Activated T-cell treated with anti-CD3 and anti-CD28 coated beads, Interleukin-2, amount 50 U/mL, for 4 hours (primary cell): ENCODE data around the gene SDK2. TPM values are rescaled to one million over a fixed set of nuclear protein-coding genes. Genes with fewer than 3 reads are reported as not detected.

Source experiments
- ATAC-seq, 2 donors: fragments of 200-7000 bp; cut with Tn5 transposase; one replicate each; pipeline ENCODE4 v1.10.0; 2021
- DNase-seq: peaks from one replicate; pipeline ENCODE4 v3.0.0-alpha.2; 2020
- H3K27me3 Mint-ChIP-seq: one replicate; pipeline ENCODE4 v1.8.0; 2021; ENCODE audit warnings: low read depth, mixed read lengths
- H3K36me3 Mint-ChIP-seq: one replicate; pipeline ENCODE4 v1.8.0; 2022; ENCODE audit warnings: mixed read lengths; ENCODE audit not compliant: insufficient read depth
- H3K4me1 Mint-ChIP-seq: one replicate; pipeline ENCODE4 v1.8.0; 2021; ENCODE audit warnings: low read depth, mixed read lengths
- H3K4me3 Mint-ChIP-seq: one replicate; pipeline ENCODE4 v1.8.0; 2021; ENCODE audit warnings: mild to moderate bottlenecking, moderate library complexity, mixed read lengths
- H3K9me3 Mint-ChIP-seq: one replicate; pipeline ENCODE4 v1.8.0; 2021; ENCODE audit warnings: mixed read lengths
- total RNA-seq, 3 donors: library from RNA; stranded (reverse); gene quantifications; one replicate each; pipeline ENCODE4 v1.2.1, GENCODE V29; 2021

The SDK2 gene
- total RNA-seq, 3 donors from 2014 or later: 0.08 to 0.20 (median 0.08) TPM

- Mint-ChIP-seq H3K36me3 (peaks cover 1% of the 10 kb centered on the region), H3K4me1 (no peaks in the 10 kb centered on the region), H3K27me3 (no peaks in the 10 kb centered on the region), H3K4me3 (no peak overlapping the region), H3K9me3 (no peaks in the 10 kb centered on the region)
- no peak for DNase-seq
- ATAC-seq: no peak
These were observed 228.5 kb downstream of the SDK2 start for GRCh38 chr17:73415782-73416181.

DNA sequence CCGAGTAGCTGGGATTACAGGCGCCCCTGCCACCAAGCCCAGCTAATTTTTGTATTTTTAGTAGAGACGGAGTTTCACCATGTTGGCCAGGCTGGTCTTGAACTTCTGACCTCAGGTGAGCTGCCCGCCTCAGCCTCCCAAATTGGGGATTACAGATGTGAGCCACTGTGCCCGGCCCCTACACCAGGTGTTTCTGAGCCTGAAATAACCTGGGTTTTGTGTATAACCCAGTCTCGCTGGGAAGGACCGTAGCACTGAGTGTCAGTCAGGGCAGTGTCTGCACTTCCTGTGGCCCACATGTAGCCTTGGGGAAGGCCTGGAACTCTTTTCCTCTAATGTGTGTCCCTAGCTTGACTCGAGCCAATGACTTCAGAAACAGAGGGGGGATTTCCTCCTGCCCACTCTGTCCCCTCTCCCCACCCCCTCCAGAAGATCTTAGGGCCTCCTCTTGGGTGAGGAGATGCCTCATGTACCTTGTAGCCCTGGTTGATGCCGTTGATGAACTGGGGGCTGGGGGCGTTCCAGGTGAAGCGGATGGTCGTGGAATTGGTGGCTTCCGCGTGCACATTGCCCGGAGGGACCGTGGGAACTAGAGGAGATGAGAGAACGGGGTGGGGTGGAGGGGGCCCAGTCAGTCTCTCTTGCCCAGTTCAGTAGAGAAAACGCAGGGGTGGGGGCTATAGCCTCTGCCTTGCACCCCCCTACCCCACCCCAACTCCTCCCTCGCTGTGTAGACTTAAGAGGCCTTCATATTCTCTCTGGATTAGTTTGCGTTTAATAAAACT is 229.9 kb downstream of the SDK2 start:
- Mint-ChIP-seq H3K36me3 (peaks cover 1% of the 10 kb centered on the region), H3K9me3 (no peaks in the 10 kb centered on the region), H3K27me3 (no peaks in the 10 kb centered on the region), H3K4me1 (no peaks in the 10 kb centered on the region), H3K4me3 (no peak overlapping the region)
- ATAC-seq: no peak
- no peak for DNase-seq

DNA sequence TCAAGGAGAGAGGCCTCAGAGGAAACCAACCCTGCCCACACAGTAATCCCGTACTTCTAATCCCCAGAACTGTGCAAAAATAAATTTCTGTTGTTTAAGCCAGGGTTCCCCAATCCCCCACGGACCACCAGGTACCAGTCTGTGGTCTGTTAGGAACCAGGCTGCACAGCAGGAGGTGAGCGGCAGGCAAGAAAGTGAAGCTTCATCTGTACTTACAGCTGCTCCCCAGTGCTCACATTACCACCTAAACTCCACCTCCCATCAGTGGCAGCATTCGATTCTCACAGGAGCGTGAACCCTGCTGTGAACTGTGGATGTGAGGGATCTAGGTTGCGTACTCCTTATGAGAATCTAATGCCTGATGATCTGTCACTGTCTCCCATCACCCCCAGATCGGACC is 231.3 kb downstream of the SDK2 start:
- Mint-ChIP-seq H3K4me1 (no peaks in the 10 kb centered on the region), H3K9me3 (no peaks in the 10 kb centered on the region), H3K27me3 (no peaks in the 10 kb centered on the region), H3K36me3 (no peaks in the 10 kb centered on the region), H3K4me3 (no peak overlapping the region)
- DNase-seq (no peak), ATAC-seq (no peak)

DNA sequence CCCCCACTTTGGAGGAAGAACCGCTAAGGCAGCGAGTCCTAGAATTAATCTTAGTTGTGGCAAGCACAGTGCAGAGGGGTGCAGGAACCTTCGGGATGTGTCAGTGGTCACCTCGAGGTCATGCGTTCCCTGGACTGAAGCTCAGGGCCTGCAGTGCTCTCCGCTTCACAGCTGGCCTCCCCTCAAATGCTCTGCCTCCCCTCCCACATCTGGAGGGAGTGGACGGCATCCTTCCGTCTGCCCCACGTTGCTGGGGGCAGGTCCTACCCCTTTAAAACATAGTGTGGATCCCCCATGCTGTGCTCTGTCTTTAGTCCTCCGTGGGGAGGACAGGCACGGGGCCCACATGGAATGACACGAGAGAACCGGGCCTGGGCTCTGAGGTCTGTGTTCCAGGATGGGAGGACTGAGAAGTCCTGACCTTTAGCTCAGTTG is 232.9 kb downstream of the SDK2 start:
- no peaks in the 10 kb centered on the region for H3K4me1 Mint-ChIP-seq
- no peaks in the 10 kb centered on the region for H3K27me3 Mint-ChIP-seq
- no peak for ATAC-seq
- no peak overlapping the region for H3K4me3 Mint-ChIP-seq
- no peak for DNase-seq
- H3K36me3 Mint-ChIP-seq: no peaks in the 10 kb centered on the region
- no peaks in the 10 kb centered on the region for H3K9me3 Mint-ChIP-seq

- H3K4me1 Mint-ChIP-seq: no peaks in the 10 kb centered on the region
- ATAC-seq (no peak), DNase-seq (no peak)
- H3K27me3 Mint-ChIP-seq: no peaks in the 10 kb centered on the region
- H3K9me3 Mint-ChIP-seq: no peaks in the 10 kb centered on the region
- no peak overlapping the region for H3K4me3 Mint-ChIP-seq
- H3K36me3 Mint-ChIP-seq: no peaks in the 10 kb centered on the region
These were observed 233.5 kb downstream of the SDK2 start for GRCh38 chr17:73410586-73411312.

- no peak for ATAC-seq
- H3K4me1 Mint-ChIP-seq: no peaks in the 10 kb centered on the region
- H3K36me3 Mint-ChIP-seq: no peaks in the 10 kb centered on the region
- H3K27me3 Mint-ChIP-seq: peaks cover 2% of the 10 kb centered on the region
- no peak for DNase-seq
- H3K4me3 Mint-ChIP-seq: no peak overlapping the region
- H3K9me3 Mint-ChIP-seq: no peaks in the 10 kb centered on the region
These were observed 240.0 kb downstream of the SDK2 start for GRCh38 chr17:73404246-73404645.

GRCh38 chr17:73402466-73402865 is 241.8 kb downstream of the SDK2 start:
- Mint-ChIP-seq H3K27me3 (peaks cover 2% of the 10 kb centered on the region), H3K36me3 (no peaks in the 10 kb centered on the region), H3K4me3 (no peak overlapping the region), H3K9me3 (no peaks in the 10 kb centered on the region), H3K4me1 (no peaks in the 10 kb centered on the region)
- ATAC-seq (no peak), DNase-seq (no peak)

DNA sequence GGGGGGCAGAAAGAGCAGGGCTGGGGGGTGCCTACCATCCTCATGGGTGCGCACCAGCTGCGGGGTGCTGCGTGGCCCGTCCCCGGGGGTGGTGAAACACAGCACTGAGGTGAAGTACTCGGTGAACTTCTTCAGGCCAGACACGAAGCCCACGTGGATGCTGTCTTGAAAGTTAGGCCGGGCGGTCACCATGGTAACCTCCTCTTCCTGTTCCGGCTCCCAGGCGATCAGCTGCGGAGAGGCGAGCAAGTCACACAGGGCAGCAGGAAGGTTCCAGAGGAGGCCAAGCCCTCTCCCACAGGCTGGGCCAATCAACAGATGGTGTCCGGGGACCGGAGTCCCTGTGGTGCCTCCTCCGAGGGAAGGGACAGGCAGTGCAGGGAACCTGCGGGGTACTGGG is 242.3 kb downstream of the SDK2 start:
- Mint-ChIP-seq H3K9me3 (no peaks in the 10 kb centered on the region), H3K27me3 (peaks cover 2% of the 10 kb centered on the region), H3K4me3 (no peak overlapping the region), H3K36me3 (no peaks in the 10 kb centered on the region), H3K4me1 (no peaks in the 10 kb centered on the region)
- DNase-seq (no peak), ATAC-seq (no peak)

DNA sequence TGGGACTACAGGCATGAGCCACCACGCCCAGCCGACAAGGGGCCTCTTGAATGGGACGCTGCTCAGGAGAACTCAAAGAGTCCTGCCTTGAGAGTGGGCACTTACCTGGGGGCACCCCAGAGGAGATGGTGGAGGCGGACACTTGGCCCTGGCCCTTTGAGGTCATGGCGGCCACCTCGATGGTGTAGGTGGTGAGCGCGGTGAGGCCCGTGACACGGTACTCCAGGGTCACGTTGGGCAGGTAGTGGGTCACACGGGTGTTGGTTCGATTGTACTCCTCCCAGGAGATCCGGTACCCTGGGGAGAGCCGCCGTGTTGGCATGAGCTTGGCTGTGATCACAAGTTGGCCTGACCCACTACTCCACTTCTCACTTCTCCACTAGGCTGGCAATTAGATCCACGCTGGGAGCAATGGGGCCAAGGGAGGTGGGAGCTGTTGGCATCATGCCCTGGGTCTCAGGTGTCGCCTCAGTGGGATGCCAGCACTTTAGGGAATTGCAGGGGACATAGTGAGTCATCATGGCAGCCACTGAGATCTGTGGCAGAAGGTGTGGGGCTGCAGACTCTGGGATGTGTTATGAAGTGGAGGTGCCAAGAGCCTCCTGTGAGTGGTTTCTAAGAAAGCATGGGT is 243.2 kb downstream of the SDK2 start:
- H3K4me1 Mint-ChIP-seq: no peaks in the 10 kb centered on the region
- ATAC-seq (no peak), DNase-seq (no peak)
- H3K4me3 Mint-ChIP-seq: no peak overlapping the region
- no peaks in the 10 kb centered on the region for H3K36me3 Mint-ChIP-seq
- peaks cover 2% of the 10 kb centered on the region for H3K27me3 Mint-ChIP-seq
- no peaks in the 10 kb centered on the region for H3K9me3 Mint-ChIP-seq

- H3K36me3 Mint-ChIP-seq: no peaks in the 10 kb centered on the region
- H3K4me1 Mint-ChIP-seq: no peaks in the 10 kb centered on the region
- no peaks in the 10 kb centered on the region for H3K9me3 Mint-ChIP-seq
- H3K27me3 Mint-ChIP-seq: no peaks in the 10 kb centered on the region
- ATAC-seq: no peak
- no peak for DNase-seq
- no peak overlapping the region for H3K4me3 Mint-ChIP-seq
These were observed 245.2 kb downstream of the SDK2 start for GRCh38 chr17:73399056-73399455.

GRCh38 chr17:73397856-73398540 is 246.2 kb downstream of the SDK2 start:
- Mint-ChIP-seq H3K9me3 (no peaks in the 10 kb centered on the region), H3K4me1 (no peaks in the 10 kb centered on the region), H3K4me3 (no peak overlapping the region), H3K36me3 (no peaks in the 10 kb centered on the region), H3K27me3 (no peaks in the 10 kb centered on the region)
- ATAC-seq: no peak
- no peak for DNase-seq

DNA sequence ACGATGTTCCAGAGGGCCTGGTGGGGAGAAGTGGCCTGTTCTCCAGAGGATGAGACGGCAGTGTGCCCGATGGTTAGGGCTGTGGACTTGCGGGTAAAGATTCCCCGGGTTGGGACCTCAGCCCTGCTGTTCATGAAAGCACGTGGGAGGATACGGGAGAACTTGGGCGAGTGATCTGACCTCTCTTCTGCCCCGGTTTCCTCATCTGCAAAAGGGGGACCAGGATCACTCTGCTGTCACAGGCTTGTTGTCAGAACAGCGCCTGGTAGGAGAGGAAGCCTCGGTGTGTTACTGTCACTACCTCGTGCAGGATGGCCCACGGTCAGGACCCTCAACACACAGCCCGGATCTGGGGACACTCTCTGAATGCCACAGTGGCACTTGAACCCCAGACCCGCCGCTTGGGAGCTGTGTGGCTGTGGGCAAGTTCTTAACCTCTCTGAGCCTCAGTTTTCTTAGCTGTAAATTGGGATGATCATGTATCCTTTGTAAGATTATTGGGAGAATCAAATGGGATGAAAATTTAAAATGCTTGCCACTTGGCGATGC is 246.9 kb downstream of the SDK2 start:
- Mint-ChIP-seq H3K36me3 (no peaks in the 10 kb centered on the region), H3K4me1 (no peaks in the 10 kb centered on the region), H3K9me3 (no peaks in the 10 kb centered on the region), H3K27me3 (no peaks in the 10 kb centered on the region), H3K4me3 (no peak overlapping the region)
- no peak for ATAC-seq
- DNase-seq: no peak

DNA sequence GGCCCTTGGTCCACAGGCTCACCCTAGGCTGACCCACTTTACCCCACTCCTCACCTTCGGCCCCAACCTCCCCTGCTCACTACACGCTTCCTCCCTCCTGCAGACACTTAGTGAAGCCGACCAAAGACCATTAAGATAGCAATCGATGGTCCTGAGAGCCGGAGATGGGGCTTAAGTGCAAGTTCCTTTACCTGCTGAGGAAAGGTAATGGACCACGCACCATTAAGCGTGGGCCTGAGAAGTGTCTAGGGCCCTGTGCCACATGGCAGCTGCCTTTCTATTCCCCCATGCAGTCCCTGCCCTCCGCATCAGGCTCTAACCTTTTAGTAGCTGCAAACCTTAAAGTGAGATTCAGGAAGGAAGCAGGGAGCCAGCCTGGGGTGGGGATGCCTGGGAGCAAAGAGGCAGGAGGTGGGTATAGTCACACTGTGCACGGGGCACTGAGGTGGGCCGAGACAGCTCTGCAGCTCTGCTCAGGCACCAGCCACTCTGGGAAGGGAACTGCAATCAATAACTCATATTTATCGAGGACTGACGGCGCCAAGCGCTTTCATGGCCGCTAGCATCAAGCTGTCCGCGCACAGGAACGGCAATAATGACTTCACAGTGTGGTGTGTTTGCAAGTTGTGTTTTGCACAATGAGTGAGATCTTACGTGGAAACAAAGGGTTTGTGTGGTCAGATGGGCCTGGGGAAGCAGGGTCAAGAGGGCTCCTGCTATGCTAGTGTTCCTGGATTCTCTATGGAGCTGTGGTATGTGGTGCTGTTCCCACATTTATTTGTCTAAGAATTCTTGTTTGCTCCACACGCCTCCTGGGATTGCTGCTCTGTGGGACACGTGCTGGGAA is 247.6 kb downstream of the SDK2 start:
- no peaks in the 10 kb centered on the region for H3K9me3 Mint-ChIP-seq
- H3K36me3 Mint-ChIP-seq: no peaks in the 10 kb centered on the region

More for the DNA sequence above, 247.6 kb downstream of the SDK2 start:
- ATAC-seq (no peak), DNase-seq (no peak)
- no peaks in the 10 kb centered on the region for H3K4me1 Mint-ChIP-seq
- no peak overlapping the region for H3K4me3 Mint-ChIP-seq
- no peaks in the 10 kb centered on the region for H3K27me3 Mint-ChIP-seq
